Amniotic epithelial cell (primary cell): Measurements from ENCODE around the gene PTPRN2.

Source experiments
- DNase-seq: peaks from one replicate; pipeline ENCODE4 v3.0.0-alpha.2; 2010; ENCODE audit warnings: low read depth

The PTPRN2 gene

DNA sequence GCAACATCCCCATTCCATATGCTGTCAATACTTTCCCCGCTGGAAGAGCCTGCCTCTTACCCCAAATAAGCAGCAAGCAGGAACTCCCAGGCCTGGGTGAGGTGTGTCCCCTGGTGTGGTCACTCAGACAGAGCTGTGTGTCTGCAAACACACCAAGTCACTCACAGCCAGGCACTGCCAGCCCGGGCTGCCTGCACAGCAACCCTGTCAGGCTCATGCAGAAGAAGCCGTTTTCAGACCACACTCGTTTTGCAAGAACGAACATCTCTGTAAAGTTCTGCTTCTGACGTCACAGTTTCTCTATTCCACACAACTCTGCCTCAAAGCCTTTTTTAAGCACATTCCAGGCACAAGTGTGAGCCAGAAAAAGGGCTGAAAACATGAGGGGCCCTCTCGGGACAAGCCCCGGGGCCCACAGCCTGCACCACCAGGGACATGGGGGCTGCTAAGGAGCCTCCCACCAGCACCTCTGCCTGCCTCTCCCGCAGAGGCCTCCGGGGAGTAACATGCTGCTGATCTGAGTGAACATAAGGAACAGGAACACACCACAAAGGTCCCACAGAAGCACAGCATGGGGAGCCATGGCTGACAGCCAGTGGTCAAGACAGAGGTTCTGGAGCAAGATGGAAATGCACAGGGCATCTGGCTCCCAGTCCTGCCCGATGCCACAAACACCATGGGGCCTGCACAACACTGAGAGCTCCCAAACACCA is 11.4 kb downstream of the PTPRN2 start:
- DNase-seq: no peak

DNA sequence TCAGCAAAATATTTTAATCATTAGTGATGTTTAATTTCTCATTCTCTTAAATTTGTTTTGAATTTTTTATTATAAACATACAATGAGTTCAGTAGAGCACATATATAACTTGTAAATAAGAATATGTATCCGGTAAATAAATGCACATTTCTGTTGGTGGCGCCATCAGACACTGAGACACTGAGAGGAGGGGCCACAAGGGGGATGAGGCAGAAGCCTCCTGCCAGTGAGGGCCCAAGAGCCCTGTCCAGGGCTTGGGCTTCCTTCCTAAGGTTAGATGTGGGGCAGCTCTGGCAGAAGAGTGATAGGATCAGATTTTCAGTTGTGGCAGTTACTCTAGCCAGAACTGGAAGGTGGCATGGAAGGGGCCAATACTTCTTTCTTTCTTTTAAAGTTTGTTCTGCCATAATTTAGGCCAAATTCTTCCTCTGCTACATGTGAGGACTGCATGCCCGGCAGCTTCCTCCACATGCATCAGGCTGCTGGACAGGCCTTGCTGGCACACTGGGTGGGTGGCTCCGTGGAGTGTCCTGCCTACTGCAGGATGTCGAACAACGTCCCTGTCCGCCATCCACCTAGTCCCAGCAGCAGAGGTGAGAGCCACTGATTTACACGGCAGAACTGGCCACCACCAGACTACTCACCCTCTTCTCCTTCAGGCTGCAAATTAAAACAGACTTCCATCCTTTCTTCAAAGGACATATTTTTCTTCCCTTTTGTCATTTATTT is 13.2 kb downstream of the PTPRN2 start:
- no peak for DNase-seq

DNA sequence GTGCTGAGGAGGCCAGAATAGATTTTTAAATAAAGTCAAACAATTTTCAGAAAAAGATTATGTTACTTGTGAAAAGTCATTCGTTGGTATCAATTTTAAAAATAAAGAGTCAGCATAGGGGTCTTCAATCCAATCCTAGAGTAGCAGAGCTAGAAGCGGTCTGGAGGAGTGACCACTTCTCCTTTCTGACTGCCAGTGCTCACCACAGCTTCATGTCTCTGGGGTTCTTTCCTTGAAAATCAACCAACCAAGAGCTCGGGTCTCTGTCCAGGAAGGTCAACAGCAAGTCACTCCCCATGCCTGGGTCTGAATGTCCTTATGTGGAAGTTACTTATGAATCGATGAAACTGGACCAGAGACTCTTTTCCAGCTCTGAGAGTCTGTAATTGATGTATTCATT is 14.3 kb downstream of the PTPRN2 start:
- DNase-seq: no peak

DNA sequence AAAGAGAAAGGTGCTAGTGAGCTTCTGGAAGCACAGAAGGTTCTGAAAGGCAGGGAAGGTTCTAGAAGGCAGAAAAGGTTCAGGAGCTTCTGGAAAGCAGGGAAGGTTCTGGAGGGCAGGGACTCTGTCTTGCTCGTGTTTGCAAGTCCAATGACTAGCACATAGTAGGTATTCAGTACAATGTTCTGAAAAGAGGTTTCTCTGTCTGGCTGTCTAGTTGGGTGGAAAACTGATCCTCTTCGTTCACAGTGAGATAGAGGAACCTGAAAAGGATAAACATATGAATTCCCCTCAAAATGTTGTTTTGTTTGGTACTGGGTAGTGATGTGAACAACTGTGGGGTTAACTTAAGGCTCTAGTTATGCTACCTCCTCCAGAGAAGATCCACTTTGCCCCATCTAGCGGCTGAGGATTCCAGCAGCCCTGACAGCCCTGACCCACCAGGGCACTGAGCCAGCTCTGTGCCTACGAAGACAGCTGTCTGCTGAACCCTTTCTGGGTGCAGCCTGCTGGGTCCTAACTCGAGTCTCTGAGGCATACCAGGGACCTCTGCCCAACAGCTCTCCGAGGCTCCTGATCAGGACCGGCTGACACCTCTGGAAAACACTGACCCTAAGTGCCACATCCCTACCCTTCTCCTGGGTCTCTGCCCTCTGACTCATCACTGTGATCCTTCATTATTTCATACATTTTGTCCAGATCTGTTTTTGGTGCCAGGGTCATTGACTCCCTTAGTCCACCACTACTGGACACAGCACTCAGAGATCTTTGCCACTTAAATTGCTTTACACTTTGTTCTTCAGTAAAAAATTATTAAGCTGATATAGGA is 15.4 kb downstream of the PTPRN2 start:
- peak; percentile 5 for DNase-seq

DNA sequence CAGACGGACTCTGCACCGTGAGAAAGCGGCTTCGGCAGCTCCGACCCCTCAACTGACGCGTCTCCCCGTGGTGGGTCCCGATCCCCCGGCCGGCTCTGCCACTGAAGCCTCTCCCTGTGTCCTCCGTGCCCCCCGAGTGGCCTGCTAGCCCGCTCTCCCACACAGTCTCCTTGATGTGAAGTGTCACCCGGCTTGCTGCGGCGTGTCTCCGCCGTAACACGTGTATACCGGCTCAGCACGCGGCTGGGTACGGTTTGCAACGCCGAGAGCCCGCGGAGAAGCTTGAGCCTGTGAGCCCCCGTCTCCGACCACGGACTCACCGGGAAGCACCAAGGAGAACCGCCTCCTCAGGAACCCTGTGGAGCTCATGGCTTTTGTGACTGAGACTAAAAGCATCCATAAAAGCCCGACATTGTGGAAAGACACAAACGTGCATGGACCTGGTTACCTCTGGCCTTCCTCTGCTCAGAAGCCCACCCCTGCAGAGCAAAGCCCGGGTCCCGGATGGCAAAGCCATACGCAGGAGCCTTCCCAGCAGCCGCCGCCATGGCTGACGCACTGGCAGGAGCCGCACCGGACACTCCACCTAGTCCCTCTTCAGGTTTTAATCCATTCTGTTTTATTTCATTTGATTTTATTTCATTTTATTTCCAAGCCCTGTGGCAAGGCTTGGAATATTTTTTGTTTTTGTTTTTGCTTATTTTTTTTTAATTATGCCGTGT is 17.0 kb downstream of the PTPRN2 start:
- DNase-seq: no peak

DNA sequence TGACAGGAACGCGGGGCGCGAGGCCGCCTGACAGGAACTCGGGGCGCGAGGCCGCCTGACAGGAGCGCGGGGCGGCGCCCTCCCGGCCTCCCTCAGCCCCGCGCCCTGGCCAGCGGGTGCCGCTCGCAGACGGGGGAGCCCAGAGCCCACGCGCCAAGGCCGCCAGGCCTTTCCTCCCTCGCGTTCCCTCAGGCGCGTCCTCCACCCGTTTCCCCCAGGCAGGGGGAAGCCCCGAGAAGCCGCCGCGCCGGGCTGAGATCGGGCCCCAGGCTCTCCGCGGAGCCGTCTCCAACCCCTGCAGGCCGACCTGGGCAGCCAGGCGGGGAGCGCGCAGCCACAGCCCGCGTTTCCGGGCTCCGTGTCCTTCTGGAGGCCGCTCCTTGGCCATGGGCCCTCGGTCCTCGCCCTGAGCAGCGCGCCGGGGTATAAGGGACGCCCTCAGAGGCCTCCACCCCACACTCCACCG is 17.7 kb downstream of the PTPRN2 start:
- DNase-seq: no peak

DNA sequence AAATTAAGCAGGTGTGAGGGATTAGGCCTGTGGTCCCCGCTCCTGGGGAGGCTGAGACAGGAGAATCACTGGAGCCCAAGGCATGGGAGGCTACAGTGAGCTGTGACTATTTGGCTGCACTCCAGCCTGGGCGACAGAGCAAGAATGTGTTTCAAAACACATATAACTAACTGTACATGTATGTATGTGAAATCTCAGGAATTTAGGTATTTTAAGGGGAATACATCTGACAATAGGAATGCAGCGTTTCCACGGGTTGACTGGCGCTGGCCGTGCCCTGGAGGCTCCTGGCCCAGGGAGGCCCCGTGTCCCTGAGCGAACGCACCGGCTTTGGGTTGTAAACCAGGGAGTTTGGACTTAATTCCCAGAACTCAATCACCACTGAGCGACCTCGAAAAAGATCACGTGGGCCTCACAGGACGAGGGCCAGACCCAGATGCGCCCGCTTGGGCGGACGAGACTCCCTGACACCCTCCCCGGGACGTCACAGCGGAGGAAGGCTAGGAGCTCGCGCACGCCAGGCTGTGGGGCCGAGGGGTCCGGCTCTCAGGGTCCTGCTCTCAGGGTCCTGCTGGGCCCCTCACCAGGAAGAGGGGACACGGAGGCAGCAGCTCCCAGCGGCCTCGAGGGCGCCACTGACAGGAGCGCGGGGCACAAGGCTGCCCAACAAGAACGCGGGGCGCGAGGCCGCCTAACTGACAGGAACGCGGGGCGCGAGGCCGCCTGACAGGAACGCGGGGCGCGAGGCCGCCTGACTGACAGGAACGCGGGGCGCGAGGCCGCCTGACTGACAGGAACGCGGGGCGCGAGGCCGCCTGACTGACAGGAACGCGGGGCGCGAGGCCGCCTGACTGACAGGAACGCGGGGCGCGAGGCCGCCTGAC is 18.4 kb downstream of the PTPRN2 start:
- DNase-seq: no peak

DNA sequence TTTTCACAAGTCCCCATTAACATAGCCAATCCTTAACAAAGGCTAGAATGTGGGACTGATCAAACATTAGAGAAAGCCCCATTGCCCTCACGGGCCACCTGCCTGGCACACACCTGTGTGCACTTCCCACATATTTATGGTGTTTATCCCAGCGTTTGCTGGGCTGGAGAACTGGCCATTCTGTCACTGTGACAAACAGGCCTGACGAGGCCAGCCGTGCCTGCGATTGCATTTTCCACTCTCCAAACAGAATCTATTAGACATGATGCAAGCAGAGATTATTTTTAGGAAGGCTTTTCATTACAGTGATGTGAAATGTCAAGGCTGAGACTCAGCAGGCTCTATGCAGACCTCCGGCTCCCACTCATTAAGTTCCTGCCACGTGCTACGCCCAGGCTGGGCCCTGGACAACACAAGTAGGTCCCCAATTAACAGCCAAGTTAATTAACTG is 20.4 kb downstream of the PTPRN2 start:
- DNase-seq: no peak

DNA sequence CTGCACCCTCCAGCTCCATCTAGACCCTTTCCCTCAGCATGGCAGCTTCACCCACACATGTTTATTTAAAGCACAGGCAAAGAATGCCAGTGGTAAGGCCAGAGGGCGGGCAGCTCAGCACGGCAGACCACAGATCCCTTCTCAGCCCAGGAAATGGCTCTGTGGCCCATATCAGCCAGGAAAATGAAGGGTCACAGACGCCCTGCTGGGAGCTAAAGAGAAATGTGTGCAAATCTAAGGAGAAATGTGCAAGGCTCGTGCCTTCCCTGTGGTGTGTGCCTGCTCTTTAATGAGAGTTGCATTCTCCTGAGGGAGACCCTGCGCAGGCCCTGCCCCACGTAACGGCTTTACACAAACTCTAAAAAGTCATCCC is 23.0 kb downstream of the PTPRN2 start:
- DNase-seq: no peak

DNA sequence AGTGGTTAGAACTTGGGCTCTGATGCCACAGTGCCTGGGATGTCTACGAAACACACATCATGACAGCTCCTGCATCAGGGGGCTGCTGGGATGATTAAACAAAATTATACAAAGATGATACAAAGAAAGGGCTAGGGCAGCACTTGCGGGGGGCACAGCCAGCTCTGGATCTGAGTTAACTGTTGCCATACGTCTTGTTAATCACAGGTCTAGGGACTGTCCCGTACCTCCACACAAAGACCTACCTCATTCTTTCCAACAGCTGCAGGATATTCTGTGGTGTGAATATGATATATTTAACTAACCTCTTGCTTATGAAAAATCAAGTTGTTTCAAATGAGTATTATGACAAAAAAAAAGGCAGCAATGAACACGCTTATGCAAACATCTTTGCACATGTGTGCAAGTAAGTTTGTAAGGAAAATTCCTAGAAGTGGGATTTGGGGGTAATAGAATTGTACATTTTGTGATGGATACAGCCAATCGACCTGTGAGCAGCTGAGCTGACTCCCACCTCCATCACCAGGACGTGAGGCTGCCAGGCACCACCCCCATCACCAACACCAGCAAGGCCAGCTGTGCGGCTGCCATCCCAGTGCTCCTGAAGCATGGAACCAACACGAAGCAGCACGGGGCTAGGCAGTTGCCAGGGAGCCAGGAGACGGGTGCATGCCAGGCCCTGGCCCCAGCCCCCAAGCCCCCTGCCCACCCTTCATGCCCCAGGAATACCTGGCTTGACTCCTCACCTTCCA is 23.5 kb downstream of the PTPRN2 start:
- no peak for DNase-seq

DNA sequence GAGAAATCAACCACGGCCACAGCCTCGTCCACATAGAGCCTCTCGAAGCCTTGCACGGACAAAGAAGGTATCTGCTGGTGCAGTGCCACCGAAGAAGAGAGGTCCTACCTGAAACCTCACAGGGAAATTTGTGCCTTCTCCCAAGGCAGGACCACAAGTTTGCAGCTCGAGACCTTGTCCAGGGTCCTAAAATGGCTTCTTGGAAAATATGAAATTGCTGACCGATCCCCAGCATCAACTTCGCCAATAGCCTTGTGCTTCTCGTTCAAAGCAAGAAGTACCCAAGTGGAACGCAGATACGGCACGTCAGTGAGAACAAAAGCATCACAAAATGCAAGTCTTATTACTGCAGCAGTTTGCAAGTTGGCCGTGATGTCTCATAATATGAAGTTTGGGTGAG is 24.6 kb downstream of the PTPRN2 start:
- no peak for DNase-seq

DNA sequence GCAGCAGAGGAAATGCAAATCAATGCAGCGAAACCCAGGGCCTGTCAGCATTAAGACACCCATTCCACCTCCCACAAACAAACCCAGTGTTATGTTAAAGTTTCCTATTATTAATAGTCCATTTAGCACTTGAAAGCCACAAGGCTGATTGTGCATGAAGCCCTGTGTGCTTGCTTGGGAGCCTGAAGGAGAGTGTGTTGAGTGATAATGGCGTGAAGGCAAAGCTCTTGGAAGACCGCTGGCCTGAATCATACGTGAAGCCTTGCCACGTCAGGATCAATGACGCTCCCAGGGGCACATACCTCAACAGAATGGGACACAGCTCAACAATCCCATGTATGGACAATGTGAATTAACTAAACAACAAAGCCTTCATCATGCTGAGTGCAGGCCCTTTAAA is 25.1 kb downstream of the PTPRN2 start:
- DNase-seq: no peak

DNA sequence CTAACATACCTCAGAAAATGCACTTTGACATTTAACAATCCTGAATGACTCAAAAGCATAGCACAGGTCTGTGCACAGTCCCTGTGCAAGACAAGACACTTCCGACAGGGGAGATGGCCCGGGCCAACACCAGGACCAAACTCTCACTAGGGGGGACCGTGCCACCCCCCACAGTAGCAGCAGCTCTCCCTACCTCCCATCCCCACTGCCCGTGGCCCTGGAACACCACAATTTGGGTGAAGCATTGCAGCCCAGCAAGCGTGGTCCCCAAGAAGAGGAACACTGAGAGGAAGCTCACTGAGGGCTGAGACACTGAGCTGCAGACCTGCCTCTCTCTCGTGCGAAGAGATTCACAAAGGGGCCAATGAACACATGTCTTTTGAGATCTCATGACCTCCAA is 26.0 kb downstream of the PTPRN2 start:
- DNase-seq: no peak

DNA sequence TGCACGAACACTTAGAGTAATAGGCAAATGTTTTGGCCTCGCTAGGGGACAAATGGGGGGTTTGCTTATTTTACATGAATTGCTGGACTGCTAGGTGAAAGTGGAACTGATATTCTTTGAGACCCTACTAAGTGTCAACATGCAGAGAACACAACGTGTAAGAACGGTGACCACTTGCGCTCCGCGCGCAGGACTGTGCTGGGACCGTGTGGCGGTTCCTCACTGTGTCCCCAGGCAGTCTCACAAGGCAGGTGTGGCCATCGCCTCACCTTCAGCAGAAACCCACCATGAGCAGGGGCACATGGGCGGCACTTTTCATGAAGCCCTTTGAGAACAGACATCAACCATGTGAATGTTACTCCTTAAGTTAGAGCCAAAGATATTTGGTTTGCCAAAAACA is 27.2 kb downstream of the PTPRN2 start:
- DNase-seq: no peak

DNA sequence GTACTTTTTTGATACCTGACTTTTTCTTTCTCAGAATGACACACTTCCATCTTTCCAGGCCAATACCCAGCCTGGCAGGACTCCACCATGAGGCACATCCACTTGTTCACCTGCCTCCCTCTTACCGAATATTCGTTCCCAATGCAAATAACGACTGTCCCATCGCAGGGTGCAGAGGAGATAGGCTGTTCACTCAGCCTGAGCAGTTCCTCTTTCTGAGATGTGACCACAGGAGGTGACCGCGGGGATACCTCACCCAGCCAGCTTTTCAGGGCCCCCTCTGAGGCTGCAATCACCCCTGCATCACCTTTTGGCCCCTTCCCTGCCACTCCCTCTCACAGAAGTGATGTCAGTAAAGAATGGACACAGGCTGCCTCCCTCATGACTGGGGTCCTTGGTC is 28.3 kb downstream of the PTPRN2 start:
- DNase-seq: no peak

DNA sequence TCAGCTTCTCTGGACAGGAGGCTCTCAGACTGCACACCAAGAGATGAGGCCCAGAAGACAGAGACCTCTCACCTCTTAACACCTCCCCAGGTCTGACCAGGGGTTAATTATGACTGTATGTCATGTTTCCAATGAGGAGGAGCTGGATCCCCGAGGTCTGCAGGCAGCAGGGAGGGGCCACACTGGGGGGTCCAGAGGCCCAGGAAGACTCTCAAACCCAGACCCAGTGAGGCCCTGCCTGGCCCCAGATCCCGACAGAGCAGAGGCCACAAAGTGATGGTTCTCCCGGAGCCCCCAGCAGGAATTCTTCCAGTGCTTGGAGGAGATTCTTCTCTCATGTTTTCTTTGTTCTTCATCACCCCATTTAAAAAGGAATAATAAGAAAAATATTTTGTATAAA is 28.8 kb downstream of the PTPRN2 start:
- no peak for DNase-seq

DNA sequence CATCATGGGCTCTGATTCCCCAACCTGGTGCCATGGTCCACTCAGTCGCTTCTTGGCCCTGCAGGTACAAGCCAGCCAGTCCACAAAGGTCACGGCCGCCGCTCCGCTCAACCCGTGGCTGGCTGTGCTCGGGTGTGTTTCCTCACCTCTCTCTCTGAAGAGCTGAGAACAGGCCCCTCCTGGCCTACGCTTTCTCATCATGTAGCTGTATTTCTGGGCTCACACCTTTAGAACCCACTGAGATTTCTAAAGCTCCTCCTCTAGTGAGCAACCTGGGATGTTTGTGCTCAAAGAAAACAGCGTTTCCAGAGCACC is 30.2 kb downstream of the PTPRN2 start:
- DNase-seq: no peak

DNA sequence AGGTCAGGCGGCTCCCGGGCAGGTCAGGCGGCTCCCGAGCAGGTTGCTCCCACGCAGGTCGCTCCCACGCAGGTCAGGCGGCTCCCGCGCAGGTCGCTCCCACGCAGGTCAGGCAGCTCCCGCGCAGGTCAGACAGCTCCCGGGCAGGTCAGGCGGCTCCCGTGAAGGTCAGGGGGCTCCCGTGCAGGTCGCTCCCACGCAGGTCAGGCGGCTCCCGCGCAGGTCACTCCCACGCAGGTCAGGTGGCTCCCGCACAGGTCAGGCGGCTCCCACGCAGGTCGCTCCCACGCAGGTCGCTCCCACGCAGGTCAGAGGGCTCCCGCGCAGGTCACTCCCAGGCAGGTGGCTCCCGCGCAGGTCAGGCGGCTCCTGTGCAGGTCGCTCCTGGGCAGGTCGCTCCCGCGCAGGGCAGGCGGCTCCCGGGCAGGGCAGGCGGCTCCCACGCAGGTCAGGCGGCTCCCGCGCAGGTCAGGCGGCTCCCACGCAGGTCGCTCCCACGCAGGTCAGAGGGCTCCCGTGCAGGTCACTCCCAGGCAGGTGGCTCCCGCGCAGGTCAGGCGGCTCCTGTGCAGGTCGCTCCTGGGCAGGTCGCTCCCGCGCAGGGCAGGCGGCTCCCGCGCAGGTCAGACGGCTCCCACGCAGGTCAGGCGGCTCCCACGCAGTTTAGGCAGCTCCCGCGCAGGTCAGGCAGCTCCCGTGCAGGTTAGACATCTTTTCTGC is 30.7 kb downstream of the PTPRN2 start:
- DNase-seq: no peak

DNA sequence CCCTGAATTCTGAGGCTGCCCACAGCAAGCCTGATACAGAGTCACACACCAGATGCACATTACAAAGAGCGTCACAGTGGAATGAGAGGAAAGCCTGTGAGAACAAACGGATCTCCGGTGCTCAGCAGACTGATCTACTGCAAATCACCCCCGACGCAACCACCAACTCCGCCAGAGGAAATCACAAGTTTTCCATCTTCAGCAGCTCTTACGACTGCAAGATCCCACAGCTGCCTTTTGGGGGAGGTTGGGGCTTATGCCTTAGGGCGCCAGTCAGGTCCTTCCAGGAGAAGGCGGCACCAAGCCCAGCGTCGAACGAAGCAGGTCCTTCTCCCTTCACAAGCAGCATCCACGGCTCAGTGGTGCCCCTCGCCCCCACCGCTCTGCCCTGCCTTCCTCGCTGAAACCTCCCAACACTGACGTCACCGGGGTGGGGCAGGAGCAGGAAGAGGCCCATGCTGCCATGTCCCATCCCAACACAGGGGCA is 32.5 kb downstream of the PTPRN2 start:
- no peak for DNase-seq
